Fibroblast of the aortic adventitia (primary cell): ENCODE results near the gene MYOM3. TPM values are rescaled to one million over a fixed set of nuclear protein-coding genes. Genes with fewer than 3 reads are reported as not detected.
A peak's percentile ranks its signal among the peaks of the same experiment; 100 is the strongest.

Experiments
- DNase-seq: peaks from one replicate; pipeline ENCODE4 v3.0.0-alpha.2; 2010; ENCODE audit warnings: low read depth
- H3K4me3 ChIP-seq: 2 replicates; pipeline ENCODE4 v1.5.1; 2011; ENCODE audit warnings: low read depth, mild to moderate bottlenecking, control low read depth, low read length, moderate library complexity
- CTCF ChIP-seq: IDR thresholded peaks from 2 replicates; pipeline ENCODE4 v1.5.1; 2011; ENCODE audit warnings: mild to moderate bottlenecking, low read length, control low read depth, inconsistent platforms; ENCODE audit not compliant: insufficient read depth
- total RNA-seq: library from RNA; depleted of rRNA; stranded (reverse); fragments of >200 nt; gene quantifications from 2 replicates; pipeline ENCODE4 v1.2.3, GENCODE V29; 2012; ENCODE audit warnings: low replicate concordance

The MYOM3 gene
- under 0.01 TPM in 1 of 2 replicates, not detected in the other for total RNA-seq

- DNase-seq = peak; percentile 73
- no peak within 1 kb of the TSS for H3K4me3 ChIP-seq
- TF ChIP-seq CTCF = peak; percentile 65
Observed at GRCh38 chr1:24111996-24112779, at the start of gene MYOM3. Gene MYOM3, minus strand, starts transcription at chr1:24112135. Its CDS starts 3,499 bp downstream, at chr1:24108636.

- no peak overlapping the region for H3K4me3 ChIP-seq
- no peak for DNase-seq
- no peak for TF ChIP-seq CTCF
Observed at GRCh38 chr1:24161270-24161669, 49.3 kb upstream of the MYOM3 start.

GRCh38 chr1:24159366-24159765 is 47.4 kb upstream of the MYOM3 start:
- TF ChIP-seq CTCF = no peak
- DNase-seq = no peak
- H3K4me3 ChIP-seq = no peak overlapping the region

- peak; percentile 10 for DNase-seq
- no peak overlapping the region for H3K4me3 ChIP-seq
- TF ChIP-seq CTCF = peak; percentile 16
Observed at GRCh38 chr1:24157918-24158481, 46.1 kb upstream of the MYOM3 start.

- no peak for DNase-seq
- H3K4me3 ChIP-seq = no peak overlapping the region
- no peak for TF ChIP-seq CTCF
Observed at GRCh38 chr1:24156542-24157260, 44.8 kb upstream of the MYOM3 start.

GRCh38 chr1:24155011-24155782 is 43.3 kb upstream of the MYOM3 start:
- DNase-seq = no peak
- no peak overlapping the region for H3K4me3 ChIP-seq
- peak; percentile 31 for TF ChIP-seq CTCF
